KMS-11 (cell line): ENCODE results near the gene ECI1.

ENCODE experiments used
- H2AFZ ChIP-seq: fragments of 200-600 bp; sonication (generic); 2 replicates; pipeline ENCODE4 v1.6.1; 2016; ENCODE audit warnings: antibody characterized with exemption, mixed run types, low read depth
- H3K27ac ChIP-seq: fragments of 200-600 bp; sonication (generic); 2 replicates; pipeline ENCODE4 v1.6.1; 2016; ENCODE audit warnings: mild to moderate bottlenecking, mixed run types
- H3K27me3 ChIP-seq: fragments of 200-600 bp; sonication (generic); 2 replicates; pipeline ENCODE4 v1.6.1; 2017; ENCODE audit warnings: mild to moderate bottlenecking, low read depth, mixed run types, moderate library complexity; ENCODE audit not compliant: insufficient read depth
- H3K36me3 ChIP-seq: fragments of 200-600 bp; sonication (generic); 2 replicates; pipeline ENCODE4 v1.6.1; 2017; ENCODE audit warnings: mild to moderate bottlenecking, mixed run types; ENCODE audit not compliant: insufficient read depth
- H3K4me1 ChIP-seq: fragments of 200-600 bp; sonication (generic); 2 replicates; pipeline ENCODE4 v1.6.1; 2016; ENCODE audit warnings: mild to moderate bottlenecking, low read depth, mixed run types; ENCODE audit not compliant: poor library complexity, severe bottlenecking
- H3K4me2 ChIP-seq: fragments of 200-600 bp; sonication (generic); 2 replicates; pipeline ENCODE4 v1.7.0; 2016; ENCODE audit warnings: mild to moderate bottlenecking, mixed run types
- H3K4me3 ChIP-seq: fragments of 200-600 bp; sonication (generic); IDR thresholded peaks from 2 replicates; pipeline ENCODE4 v1.6.1; 2017; ENCODE audit warnings: low read depth, low read length, mixed read lengths; ENCODE audit not compliant: insufficient read depth
- H3K79me2 ChIP-seq: fragments of 200-600 bp; sonication (generic); 2 replicates; pipeline ENCODE4 v1.6.1; 2016; ENCODE audit warnings: low read depth, mixed run types; ENCODE audit not compliant: insufficient read depth
- H3K9ac ChIP-seq: fragments of 200-600 bp; sonication (generic); 2 replicates; pipeline ENCODE4 v1.6.1; 2016; ENCODE audit warnings: mild to moderate bottlenecking, mixed run types
- H4K20me1 ChIP-seq: fragments of 200-600 bp; sonication (generic); 2 replicates; pipeline ENCODE4 v1.6.1; 2016; ENCODE audit warnings: mild to moderate bottlenecking, mixed run types; ENCODE audit not compliant: insufficient read depth
- TF ChIP-seq, protein P1 (sequence below): fragments of 200-600 bp; sonication (generic); conservative IDR thresholded peaks from 2 replicates; pipeline ENCODE4 v1.6.1; 2017; ENCODE audit warnings: low read depth, mild to moderate bottlenecking, antibody characterized with exemption, low read length, moderate library complexity, mixed read lengths

Gene ECI1, protein sequence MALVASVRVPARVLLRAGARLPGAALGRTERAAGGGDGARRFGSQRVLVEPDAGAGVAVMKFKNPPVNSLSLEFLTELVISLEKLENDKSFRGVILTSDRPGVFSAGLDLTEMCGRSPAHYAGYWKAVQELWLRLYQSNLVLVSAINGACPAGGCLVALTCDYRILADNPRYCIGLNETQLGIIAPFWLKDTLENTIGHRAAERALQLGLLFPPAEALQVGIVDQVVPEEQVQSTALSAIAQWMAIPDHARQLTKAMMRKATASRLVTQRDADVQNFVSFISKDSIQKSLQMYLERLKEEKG

DNA sequence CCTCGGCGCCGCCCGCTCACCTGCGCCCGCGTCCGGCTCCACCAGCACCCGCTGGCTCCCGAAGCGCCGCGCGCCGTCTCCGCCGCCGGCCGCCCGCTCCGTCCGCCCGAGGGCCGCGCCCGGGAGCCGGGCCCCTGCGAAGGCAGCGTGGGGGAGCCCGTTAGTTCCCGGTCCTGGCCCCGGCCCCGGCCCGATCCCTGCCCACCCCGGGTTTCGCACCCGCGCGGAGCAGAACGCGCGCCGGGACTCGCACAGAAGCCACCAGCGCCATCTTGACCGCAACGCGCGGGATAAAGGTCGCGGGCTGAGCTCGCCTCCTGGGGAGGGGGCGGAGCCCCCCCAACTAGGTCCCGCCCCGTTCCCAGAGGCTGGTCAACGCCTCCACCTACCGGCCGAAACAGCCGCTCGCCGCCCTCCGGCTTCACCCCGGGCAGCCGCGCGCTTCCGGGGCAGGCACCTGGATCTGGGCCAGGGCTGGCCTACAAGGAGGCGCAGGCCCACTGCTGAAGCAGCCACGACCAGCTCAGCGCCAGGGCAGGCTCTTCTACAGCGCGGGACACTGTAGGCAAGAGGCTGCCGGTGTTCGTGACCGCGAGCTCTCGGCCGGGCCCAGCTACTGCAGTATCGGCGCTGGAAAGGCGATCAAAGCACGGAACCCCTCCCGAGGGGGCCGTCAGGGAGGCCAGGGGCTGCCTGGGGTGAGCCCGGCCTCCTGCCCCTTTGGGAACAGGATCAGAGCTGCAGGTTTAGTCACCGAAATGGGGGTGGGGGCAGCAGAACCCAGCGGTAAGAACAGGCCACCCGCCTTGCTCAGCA, at the start of gene ECI1:
ECI1 (minus strand) TSS at position 292 of the 816 bp plus-strand sequence; CDS start at position 271, 21 bp downstream.
- H3K4me1 ChIP-seq, result peaks cover 29% of the 10 kb centered on the region
- H4K20me1 ChIP-seq, result no peaks in the 10 kb centered on the region
- H3K4me2 ChIP-seq, result peak within 1 kb of the TSS; percentile 71
- H3K79me2 ChIP-seq, result peaks cover 33% of the 10 kb centered on the region
- TF ChIP-seq, protein P1, sequence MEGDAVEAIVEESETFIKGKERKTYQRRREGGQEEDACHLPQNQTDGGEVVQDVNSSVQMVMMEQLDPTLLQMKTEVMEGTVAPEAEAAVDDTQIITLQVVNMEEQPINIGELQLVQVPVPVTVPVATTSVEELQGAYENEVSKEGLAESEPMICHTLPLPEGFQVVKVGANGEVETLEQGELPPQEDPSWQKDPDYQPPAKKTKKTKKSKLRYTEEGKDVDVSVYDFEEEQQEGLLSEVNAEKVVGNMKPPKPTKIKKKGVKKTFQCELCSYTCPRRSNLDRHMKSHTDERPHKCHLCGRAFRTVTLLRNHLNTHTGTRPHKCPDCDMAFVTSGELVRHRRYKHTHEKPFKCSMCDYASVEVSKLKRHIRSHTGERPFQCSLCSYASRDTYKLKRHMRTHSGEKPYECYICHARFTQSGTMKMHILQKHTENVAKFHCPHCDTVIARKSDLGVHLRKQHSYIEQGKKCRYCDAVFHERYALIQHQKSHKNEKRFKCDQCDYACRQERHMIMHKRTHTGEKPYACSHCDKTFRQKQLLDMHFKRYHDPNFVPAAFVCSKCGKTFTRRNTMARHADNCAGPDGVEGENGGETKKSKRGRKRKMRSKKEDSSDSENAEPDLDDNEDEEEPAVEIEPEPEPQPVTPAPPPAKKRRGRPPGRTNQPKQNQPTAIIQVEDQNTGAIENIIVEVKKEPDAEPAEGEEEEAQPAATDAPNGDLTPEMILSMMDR, result peak; percentile 62
- H2AFZ ChIP-seq, result peak within 1 kb of the TSS; percentile 62
- H3K4me3 ChIP-seq, result no peak within 1 kb of the TSS
- H3K27ac ChIP-seq, result peak within 1 kb of the TSS; percentile 88
- H3K36me3 ChIP-seq, result peaks cover 18% of the 10 kb centered on the region; the same call in 1 of the 2 replicates
- peak within 1 kb of the TSS; percentile 74 for H3K9ac ChIP-seq
- H3K27me3 ChIP-seq, result no peaks in the 10 kb centered on the region

DNA sequence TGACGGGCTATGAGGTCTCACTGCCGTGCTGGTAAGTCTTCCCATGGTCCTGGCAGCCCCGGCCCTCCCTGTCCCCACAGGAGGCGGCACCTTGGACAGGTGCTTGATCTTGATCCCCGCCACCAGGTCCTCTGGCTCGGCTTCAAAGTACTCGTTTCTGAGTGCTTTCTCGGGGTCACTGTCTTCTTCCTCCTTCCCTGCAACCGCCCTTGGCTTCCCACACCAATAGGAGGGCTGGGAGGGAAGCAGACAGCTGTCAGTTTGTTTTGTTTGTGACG, 48.5 kb upstream of the ECI1 start:
- Histone ChIP-seq H3K79me2 (no peaks in the 10 kb centered on the region), H3K4me2 (no peak overlapping the region), H4K20me1 (no peaks in the 10 kb centered on the region), H2AFZ (no peak overlapping the region), H3K4me1 (no peaks in the 10 kb centered on the region), H3K36me3 (no peaks in the 10 kb centered on the region), H3K4me3 (no peak overlapping the region), H3K27me3 (no peaks in the 10 kb centered on the region), H3K9ac (no peak overlapping the region), H3K27ac (no peak overlapping the region)
- TF ChIP-seq, protein P1, result no peak

DNA sequence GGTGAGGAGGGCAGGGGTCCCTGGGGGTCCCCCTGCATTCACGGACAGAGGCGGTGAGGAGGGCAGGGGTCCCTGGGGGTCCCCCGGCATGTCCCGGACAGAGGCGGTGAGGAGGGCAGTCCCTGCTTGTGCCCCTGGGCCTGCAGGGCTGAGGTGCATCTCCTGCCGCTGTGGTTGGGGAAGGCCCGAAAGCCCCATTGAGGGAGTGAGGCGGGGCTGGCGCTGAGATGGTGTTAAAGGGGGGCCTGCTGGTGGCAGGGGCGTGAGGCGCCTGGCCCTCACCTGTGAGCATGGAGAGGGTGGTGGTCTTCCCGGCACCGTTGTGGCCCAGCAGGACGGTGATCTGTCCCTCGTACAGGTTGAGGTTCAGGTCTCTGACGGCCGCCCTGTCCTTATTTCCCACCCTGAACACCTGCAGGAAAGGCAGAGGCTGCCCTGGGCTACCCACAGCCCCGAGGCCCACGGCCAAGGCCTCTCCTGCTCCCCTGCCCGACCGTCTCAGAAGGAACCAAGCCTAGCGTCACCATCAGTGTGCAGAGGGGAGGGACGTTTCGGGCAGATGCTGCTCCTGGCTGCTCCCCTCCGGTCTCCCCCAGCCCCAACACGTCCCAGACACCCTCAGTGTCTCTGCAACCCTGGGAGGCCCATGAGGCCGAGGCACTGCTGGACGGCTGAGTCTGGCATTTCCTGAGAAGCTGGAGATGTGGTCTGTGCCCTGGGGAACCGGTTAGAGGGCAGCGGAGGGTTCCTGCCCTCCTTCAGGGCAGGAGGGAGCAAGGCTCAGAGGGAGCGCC, 47.9 kb upstream of the ECI1 start:
- TF ChIP-seq, protein P1, result no peak
- H3K4me1 ChIP-seq, result no peaks in the 10 kb centered on the region
- H3K27me3 ChIP-seq, result no peaks in the 10 kb centered on the region
- H4K20me1 ChIP-seq, result no peaks in the 10 kb centered on the region
- H3K9ac ChIP-seq, result no peak overlapping the region
- H3K27ac ChIP-seq, result no peak overlapping the region
- no peaks in the 10 kb centered on the region for H3K36me3 ChIP-seq
- no peak overlapping the region for H2AFZ ChIP-seq
- H3K4me2 ChIP-seq, result no peak overlapping the region
- no peak overlapping the region for H3K4me3 ChIP-seq
- H3K79me2 ChIP-seq, result no peaks in the 10 kb centered on the region

DNA sequence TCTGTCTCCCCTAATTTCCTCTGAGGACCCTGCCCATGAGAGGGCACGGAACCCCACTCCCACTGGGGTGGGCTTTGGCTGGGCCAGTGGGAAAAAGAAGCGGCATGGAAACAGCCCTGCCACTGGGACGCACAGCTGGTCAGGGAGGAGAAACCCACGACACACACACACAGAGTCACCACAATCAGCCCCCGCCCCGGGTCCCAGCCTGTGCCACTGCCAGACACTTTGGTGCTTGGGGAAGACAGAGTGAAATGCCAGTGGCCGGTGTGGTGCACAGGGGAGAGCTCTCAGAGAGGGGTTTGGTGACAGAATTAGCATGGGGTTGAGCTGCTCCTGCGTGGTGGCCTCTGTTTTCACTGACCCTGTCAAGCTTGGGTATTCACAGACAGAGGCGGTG, 47.2 kb upstream of the ECI1 start:
- Histone ChIP-seq H3K36me3 (no peaks in the 10 kb centered on the region), H3K27me3 (no peaks in the 10 kb centered on the region), H3K4me3 (no peak overlapping the region), H2AFZ (no peak overlapping the region), H3K4me2 (no peak overlapping the region), H3K27ac (no peak overlapping the region), H3K9ac (no peak overlapping the region), H3K4me1 (no peaks in the 10 kb centered on the region), H3K79me2 (no peaks in the 10 kb centered on the region), H4K20me1 (no peaks in the 10 kb centered on the region)
- TF ChIP-seq, protein P1, result no peak
